ENCODE data around the gene PLA2R1.

PLA2R1 gene

GRCh38 chr2:160060297-160060696 is 2.1 kb downstream of the PLA2R1 start:
- no peak for TF ChIP-seq CTCF (IDR thresholded peaks at IDR 0.05; ENCODE audit: control extremely low read depth, extremely low read depth, low read depth, missing control alignments)

GRCh38 chr2:160057356-160057755 is 5.1 kb downstream of the PLA2R1 start:
- no peak for DNase-seq (ENCODE audit: extremely low spot score)
- ChIA-PET CTCF (interaction anchor here (1.0 to 3.0 kb wide), 3 partner anchors 14 to 52 kb away, joined by 3 to 8 read pairs (median 3); no protein-coding TSS in a partner anchor), POLR2A (no interaction called here)
- no peak for TF ChIP-seq CTCF (IDR thresholded peaks at IDR 0.05; ENCODE audit: control extremely low read depth, extremely low read depth, low read depth, missing control alignments)

More at GRCh38 chr2:160060297-160060696, 2.1 kb downstream of the PLA2R1 start:
- DNase-seq (ENCODE audit: extremely low spot score): no peak
- POLR2A ChIA-PET: no interaction called here
- CTCF ChIA-PET: no interaction called here

- TF ChIP-seq CTCF (IDR thresholded peaks at IDR 0.05; ENCODE audit: control extremely low read depth, extremely low read depth, low read depth, missing control alignments): no peak
- ChIA-PET CTCF (interaction anchor here (1.0 to 3.0 kb wide), 3 partner anchors 9 to 54 kb away, joined by 3 to 8 read pairs (median 4); no protein-coding TSS in a partner anchor), POLR2A (no interaction called here)
- DNase-seq (ENCODE audit: extremely low spot score): no peak
Observed at GRCh38 chr2:160055726-160056108, 6.7 kb downstream of the PLA2R1 start.

GRCh38 chr2:160054984-160055725 is 7.3 kb downstream of the PLA2R1 start:
- POLR2A ChIA-PET: no interaction called here
- CTCF ChIA-PET: interaction anchor here (1.0 to 3.0 kb wide), 4 partner anchors 10 to 55 kb away, joined by 3 to 8 read pairs (median 4); no protein-coding TSS in a partner anchor
- TF ChIP-seq CTCF (IDR thresholded peaks at IDR 0.05; ENCODE audit: control extremely low read depth, extremely low read depth, low read depth, missing control alignments): no peak
- DNase-seq (ENCODE audit: extremely low spot score): no peak

GRCh38 chr2:160053946-160054345 is 8.5 kb downstream of the PLA2R1 start:
- ChIA-PET POLR2A (no interaction called here), CTCF (interaction anchor here (1.4 to 1.5 kb wide), 2 partner anchors 12 to 17 kb away, joined by 3 read pairs; no protein-coding TSS in a partner anchor)
- no peak for TF ChIP-seq CTCF (IDR thresholded peaks at IDR 0.05; ENCODE audit: control extremely low read depth, extremely low read depth, low read depth, missing control alignments)
- DNase-seq (ENCODE audit: extremely low spot score): no peak

GRCh38 chr2:160052531-160052930 is 9.9 kb downstream of the PLA2R1 start:
- TF ChIP-seq CTCF (IDR thresholded peaks at IDR 0.05; ENCODE audit: control extremely low read depth, extremely low read depth, low read depth, missing control alignments): no peak
- ChIA-PET POLR2A (no interaction called here), CTCF (interaction anchor here (1.4 kb wide), 1 partner anchor 10 kb away, joined by 3 read pairs; no protein-coding TSS in a partner anchor)
- DNase-seq (ENCODE audit: extremely low spot score): no peak
